GM19372 (cell line): ENCODE results near the gene TAF9B.
"Not testable (repeated sequence)": the region's sequence is repeated elsewhere in the genome, so short reads cannot be mapped to it uniquely, and the experiment has no call there.

Source experiments
- ATAC-seq: cut with Tn5 transposase; IDR thresholded peaks from one replicate; pipeline ENCODE4 v1.9.1; 2021; ENCODE audit warnings: mild to moderate bottlenecking, low read depth, moderate library complexity; ENCODE audit not compliant: unreplicated experiment

TAF9B gene

DNA sequence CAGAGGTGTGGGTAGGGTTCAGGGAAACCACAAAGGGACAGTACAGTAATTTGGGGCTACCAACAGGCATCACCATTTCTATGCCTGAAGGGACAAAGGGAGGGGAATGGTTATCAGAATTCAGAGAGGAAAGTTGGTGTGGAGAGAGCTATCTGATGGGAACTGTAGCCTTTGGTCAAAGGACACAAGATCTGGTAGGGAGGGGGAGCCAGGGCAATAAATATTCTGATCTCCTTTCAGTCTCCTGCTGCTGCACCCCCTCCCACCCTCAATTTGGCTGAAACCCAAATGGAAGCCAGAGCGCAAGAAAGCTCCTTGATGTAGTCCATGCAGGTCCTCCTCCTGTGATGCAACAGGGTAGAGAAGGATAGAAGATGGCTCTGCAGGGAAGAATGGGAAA is 20.8 kb downstream of the TAF9B start:
- no peak for ATAC-seq

DNA sequence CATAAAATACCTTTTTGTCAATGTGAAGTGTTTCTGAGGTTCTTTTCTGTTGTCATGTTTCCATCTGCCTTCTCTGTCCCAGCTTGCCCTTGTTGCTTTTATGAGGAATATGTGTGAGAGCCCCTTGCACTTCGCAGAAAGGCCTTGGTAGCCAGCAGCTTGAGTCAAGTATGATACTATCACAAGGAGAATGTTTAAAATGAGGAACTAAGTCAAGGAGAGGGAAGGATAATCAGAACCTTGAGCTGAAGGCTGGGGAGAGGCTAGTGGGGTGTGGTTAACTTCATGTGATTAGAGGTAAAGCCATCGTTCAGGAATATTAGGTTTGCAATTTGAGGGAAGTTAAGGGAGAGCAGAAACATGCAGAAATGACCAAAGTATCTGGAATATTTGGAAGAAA is 22.7 kb downstream of the TAF9B start:
- no peak for ATAC-seq

DNA sequence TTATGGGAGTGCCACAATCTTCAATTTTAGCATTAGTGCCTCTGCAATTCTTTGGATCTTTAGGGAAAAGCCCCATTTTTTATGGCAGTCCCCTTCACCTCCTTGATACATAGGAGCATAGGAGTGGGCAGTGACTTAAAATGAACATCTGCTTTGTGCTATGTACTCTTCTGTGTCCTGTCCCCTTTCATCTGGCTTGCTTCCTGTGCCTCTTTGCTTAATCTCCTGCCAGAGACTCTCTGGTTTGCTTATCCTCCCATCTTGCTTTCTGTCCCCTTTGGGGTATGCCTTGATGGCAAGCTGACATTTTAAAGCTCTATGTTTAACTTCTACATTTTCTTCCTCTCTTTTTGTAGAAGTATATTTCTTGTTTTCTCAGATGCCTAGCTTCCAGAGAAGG is 23.1 kb downstream of the TAF9B start:
- no peak for ATAC-seq

DNA sequence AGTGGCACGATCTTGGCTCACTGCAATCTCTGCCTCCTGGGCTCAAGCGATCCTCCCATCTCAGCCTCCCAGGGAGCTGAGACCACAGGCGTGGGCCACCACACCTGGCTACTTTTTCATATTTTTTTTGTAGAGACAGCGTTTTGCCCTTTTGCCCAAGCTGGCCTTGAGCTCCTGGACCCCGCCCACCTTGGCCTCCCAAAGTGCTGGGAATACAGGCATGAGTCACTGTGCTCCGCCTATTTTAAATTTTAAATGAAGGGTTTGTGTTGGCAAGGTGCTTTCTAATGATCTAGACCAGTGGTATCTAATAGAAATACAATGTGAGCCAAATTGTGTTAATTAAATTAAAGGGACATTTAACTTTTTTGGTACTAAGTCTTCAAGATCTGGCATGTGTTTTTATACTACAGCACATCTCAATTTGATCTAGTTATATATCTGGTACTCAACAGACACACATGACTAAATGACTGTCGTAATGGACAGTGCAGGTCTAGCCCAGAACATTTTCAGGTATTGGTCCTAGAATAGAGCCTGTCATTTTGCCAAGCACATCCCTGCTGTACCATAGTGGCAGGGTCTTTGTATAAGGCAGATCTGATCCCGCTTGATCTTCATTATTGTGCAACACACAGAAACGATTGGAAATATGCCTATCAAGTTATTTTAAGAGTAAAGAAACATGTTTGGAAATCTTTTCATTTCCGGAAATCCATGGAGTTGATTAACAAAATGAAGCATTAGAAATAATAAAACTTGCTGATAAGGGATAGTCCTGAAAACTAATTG is 28.1 kb downstream of the TAF9B start:
- no peak for ATAC-seq

DNA sequence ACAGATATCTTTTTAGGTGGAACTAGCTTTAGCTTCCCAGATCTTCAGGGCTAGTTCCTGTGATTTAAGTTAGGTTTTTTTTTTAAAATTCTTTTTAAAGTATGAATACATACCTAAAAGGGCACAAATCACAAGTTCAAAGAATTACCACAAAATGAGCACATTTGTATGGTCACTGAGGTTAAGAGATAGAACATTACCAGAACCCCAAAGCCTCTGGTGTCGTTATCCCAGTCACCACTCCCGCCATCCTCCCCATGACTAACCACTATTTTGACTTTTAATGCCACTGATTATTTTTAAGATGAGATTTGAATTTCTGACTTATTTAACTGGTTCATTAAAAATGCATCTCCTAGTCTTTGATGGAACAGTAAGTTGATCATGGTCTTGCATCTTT is 30.0 kb downstream of the TAF9B start:
- no peak for ATAC-seq

DNA sequence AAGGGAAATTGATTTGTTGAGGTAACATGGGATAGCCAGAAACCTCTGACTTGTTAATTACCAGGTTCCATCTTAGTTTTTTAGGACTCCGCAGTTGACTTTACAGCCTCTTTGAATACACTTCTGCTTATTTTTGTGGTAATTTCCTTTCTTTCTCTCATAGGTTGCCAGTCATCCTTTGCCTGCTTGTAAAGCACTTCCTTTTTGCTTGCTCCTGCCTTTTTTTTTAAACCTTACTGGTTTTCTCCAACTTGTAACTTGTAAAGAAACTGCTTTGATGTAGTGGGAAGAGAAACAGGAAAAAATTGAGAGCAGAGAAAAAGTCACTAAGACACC is 32.8 kb downstream of the TAF9B start:
- no peak for ATAC-seq

DNA sequence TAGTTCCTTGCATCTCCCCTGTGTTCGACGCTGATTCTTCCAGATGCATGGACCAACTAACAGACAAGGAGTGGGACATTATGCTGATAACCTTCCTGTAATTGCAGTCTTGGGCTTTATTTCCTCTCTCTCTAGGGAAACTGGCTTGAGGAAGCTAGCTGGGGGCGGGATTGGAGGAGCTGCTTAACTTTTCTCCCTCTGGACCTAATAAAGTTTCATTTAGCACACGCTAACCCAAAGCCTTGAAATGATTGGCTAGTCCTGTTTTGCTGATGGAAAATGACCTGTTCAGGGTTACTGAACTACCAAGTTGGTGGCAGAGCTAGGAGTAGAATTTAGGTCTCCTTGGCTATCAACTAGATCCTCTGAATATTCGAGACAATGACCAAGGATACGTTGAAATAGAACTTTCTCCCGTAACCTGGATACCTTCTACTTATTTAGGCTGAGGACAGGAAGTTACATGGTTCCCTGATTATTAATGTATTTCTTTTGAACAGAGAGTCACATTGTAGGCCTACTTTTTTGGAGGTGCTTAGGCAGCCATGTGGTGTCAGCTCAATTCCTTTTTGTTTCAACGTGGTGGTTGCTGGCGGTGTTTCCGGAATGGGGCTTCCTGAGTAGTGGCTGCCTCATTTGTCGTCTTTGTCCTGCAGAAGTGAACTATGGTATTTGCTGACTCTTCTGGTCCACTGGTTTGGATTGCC is 33.4 kb downstream of the TAF9B start:
- no peak for ATAC-seq

DNA sequence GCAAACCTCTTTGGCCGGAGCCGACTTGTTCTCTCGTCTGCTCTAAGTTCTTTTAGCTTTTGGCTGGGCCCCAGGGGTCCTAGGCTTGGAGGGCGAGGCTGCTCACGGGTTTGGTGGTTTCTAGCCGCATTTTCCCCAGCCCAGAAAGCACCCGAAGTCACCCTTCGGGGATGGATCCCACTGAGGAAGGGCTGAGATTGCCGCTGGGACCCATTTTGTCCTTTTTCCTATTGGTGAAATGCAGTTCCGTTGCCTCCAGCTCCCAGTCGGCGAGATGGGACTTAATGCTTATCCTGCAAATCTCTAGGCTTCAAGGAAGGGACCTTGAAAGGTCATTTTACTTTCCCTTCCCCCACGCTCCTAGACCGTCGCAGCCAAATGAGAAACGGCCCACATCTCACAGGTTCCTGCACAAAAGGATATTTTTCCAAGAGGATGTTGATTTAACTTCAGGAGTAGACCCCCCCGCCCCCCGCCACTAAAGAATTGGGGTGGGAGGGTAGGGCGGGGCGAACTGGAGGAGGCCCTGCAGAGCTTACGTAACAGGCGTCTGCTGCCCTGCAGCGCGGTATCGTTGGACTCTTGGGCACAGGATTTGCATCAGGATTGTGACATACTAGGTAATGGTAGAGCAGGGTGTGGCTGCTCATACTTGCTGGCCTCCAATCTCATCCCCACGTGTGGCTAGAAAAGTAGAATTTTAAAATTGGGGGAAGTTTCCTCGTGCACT is 34.8 kb downstream of the TAF9B start:
- ATAC-seq, result no peak

DNA sequence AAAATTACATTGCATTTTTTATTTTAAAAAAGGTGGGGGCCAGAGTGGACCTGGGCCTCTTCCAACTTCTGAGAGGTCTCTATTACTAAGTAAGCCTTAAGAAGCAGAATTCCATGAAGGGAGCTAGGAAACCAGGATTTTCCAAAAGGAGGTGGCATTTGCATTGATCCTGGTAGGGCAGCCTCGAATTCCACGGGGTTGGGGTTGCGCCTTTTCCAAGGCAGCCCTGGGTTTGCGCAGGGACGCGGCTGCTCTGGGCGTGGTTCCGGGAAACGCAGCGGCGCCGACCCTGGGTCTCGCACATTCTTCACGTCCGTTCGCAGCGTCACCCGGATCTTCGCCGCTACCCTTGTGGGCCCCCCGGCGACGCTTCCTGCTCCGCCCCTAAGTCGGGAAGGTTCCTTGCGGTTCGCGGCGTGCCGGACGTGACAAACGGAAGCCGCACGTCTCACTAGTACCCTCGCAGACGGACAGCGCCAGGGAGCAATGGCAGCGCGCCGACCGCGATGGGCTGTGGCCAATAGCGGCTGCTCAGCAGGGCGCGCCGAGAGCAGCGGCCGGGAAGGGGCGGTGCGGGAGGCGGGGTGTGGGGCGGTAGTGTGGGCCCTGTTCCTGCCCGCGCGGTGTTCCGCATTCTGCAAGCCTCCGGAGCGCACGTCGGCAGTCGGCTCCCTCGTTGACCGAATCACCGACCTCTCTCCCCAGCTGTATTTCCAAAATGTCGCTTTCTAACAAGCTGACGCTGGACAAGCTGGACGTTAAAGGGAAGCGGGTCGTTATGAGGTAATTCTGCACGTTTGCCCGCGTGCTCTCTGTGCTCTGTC is 35.6 kb downstream of the TAF9B start, which contains the start of gene PGK1:
TSS of gene PGK1 (plus strand) at position 626 of the 824 bp plus-strand sequence. CDS start at position 719, 93 bp downstream.
- ATAC-seq, result peak; percentile 93

DNA sequence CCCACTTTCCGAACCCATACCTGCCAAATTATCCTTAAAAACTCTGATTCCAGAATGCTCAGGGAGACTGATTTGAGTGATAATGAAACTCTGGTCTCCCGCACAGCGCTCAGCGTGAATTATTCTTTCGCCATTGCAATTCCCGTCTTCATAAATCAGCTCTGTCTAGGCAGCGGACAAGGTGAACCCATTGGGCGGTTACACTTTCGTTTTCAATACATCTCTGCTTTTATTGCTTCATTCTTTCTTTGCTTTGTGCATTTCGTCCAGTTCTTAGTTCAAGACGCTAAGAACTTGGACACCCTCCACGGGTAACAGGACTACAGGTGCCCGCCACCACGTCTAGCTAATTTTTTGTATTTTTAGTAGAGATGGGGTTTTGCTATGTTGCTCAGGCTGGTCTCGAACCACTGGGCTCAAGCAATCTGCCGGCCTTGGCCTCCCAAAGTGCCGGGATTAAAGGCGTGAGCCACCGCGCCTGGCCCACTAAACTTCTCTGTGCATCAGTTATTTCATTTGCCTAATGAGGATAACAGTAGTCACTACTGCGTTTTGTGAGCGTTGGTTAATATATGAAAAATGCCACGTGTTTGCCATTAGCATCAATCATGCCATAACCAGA is 36.3 kb downstream of the TAF9B start:
- ATAC-seq, result no peak

DNA sequence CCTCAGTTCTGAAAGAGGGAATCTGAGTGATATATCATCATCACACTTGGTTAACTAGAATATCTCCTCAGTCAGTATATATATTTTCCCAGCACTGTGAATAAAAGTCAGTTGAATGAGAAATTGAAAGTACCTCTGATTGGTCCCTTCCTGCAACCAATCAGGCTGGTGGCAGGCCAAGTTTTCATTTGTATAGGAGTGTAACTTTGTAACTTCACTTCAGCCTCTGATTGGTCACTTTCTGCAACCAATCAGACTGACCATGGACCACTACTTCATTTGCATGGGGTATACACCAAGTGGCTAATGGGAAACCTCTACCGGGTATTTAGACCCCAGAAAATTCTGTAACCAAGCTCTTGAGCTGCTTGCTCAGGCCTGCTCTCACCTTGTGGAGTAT is 37.4 kb downstream of the TAF9B start:
- ATAC-seq, result no peak

DNA sequence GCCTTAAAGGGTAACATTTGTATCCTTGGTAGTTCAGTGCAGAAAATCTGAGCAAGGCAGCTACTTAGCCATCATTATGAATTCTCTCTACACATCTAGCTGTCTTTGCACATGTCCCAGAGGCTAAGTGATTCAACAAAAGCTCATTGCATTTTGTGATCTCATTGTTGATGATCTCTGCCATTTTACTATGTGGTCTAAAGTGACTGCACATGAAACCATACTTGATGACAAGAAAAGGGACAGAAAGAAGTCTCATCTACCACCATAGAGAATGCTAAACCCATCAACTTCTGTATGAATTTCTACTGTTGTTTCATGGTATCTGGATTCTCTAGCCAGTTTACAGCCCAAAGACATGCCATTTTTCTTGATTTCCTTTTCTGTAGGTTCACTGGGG is 41.3 kb downstream of the TAF9B start:
- no peak for ATAC-seq

DNA sequence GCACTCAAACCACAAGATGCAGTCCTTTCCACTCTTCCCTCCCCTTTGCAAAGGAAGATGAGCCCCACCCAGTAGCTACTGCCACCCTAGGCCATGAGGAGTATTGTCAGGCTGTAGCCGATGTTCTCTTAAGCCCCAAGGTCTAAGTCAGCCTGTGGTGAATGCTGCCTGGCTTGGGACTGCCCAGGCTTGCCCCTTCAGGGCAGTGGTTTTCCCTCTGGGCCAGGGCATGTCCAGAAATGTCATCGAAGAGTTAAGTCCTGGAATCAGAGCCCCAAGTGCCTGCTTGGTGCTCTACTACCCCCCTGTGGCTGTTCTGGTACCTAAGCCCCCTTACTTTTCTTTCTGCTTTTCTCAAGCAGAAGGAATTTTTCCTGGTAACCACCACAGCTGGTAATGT is 47.2 kb downstream of the TAF9B start:
- peak; percentile 74 for ATAC-seq

DNA sequence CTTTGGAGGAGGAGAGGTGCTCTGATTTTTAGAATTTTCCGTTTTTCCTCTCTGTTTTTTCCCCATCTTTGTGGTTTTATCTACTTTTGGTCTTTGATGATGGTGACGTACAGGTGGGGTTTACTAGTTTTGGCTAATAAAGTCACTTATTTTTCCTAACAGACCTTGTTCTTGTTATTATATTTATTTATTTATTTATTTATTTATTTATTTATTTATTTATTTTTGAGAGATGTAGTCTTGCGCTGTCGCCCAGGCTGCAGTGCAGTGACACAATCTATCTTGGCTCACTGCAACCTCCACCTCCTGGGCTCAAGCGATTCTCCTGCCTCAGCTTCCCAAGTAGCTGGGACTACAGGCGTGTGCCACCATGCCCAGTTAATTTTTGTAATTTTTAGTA is 58.0 kb downstream of the TAF9B start:
- not testable (repeated sequence) for ATAC-seq
